A172 (cell line): ENCODE results near the gene SLC26A4. TPM values are rescaled to one million over a fixed set of nuclear protein-coding genes. Genes with fewer than 3 reads are reported as not detected.

Source experiments
- DNase-seq: peaks from one replicate; pipeline ENCODE4 v3.0.0-alpha.2; 2015; ENCODE audit warnings: low spot score
- total RNA-seq: library from RNA; depleted of rRNA; stranded (reverse); fragments of >200 nt; shearing (Covaris generic); gene quantifications from 2 replicates; pipeline ENCODE4 v1.2.3, GENCODE V29; 2014; rRNA removed

The SLC26A4 gene
- total RNA-seq, 1 experiment from 2014 or later, result 0.02 TPM

DNA sequence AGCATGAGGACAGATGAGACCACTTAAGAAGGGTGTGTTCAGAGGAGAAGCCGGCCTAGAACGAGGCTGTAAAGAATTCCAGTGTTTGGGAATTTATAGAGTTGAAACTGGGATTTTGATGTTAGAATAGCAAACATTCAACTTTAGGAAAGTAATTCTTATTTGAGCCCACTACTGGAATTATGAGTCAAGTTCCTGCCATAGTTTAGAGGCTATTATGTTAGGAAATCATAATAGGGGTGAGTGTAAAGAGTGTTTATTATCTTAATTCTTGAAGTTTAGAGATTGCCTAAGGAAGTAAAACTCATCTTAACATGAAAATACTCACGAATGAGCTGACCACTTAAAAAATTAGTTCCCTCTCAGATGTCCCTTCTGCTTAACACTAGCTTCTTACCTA is 85.4 kb downstream of the SLC26A4 start:
- DNase-seq, result no peak

DNA sequence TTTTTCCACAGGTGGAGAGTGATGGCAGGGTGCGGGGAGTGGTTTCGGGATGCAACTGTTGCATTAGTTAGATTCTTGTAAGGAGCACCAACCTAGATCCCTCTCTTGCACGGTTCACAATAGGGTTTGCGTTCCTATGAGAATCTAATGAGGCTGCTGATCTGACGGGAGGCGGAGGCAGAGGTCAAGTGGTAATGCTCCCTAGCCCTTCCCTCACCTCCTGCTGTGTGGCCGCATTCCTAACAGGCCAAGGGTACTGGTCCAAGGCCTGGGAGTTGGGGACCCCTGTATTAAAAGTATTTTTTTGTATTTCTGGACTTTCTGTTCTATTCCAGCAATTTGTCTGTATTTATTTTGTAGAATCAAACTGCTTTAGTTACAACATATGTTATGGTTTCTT is 90.5 kb downstream of the SLC26A4 start:
- DNase-seq, result no peak

DNA sequence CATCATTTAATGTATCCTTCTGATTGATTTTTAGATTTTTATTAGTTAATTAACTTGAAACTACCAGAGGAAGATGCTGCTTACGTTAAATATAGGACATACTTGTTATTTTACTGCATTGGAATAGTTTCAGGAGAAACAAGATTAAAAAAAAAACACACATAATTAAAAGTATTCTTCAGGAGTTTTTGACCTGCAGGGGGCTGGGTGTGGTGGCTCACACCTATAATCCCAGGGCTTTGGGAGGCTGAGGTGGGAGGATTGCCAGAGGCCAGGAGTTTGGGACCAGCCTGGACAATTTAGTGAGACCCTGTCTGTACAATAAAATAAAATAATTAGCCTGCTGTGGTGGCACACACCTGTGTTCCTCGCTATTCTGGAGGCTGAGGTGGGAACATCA is 94.0 kb downstream of the SLC26A4 start:
- DNase-seq, result no peak

DNA sequence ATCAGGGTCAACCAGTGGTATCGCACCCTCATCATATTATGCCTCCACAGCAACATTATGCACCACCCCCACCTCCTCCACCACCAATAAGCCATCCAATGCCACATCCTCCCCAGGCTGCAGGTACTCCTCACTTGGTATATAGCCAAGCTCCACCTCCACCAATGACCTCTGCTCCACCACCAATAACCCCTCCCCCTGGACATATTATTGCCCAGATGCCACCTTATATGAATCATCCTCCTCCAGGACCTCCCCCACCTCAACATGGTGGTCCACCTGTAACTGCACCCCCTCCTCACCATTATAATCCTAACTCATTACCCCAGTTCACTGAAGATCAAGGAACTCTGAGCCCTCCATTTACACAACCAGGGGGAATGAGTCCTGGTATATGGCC is 98.0 kb downstream of the SLC26A4 start:
- no peak for DNase-seq

DNA sequence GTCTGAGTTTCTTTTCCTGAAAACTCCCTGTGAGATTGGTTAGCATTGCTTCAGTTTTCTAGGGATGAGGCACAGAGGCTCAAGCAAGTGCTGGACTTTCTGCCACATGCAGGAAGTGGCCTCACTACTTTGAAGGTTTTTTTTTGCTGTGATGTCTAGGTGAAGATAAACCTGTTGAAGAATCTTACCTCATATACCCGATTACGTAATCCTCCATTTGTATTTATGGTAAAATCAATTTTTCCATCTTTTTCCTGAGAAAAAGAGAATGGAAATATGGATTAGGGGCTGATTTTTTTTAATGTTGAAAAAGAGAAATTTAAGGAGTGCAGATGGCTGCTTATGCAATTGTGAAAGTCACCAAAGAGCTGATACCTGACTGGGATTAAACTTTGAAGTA is 106.8 kb downstream of the SLC26A4 start:
- DNase-seq, result no peak

Other genes starting within 250 kb of the SLC26A4 start
- not detected in 2 replicates for gene GPR22, start 190.8 kb upstream of the SLC26A4 start, total RNA-seq
- 28.1 and 84.0 TPM in 2 replicates for gene COG5, start 96.9 kb upstream of the SLC26A4 start, total RNA-seq
- gene DUS4L, start 96.9 kb upstream of the SLC26A4 start, total RNA-seq, result 16.0 and 33.9 TPM in 2 replicates
- 127 and 151 TPM in 2 replicates for gene BCAP29, start 80.6 kb upstream of the SLC26A4 start, total RNA-seq
- gene CBLL1, start 83.3 kb downstream of the SLC26A4 start, total RNA-seq, result 33.5 and 47.6 TPM in 2 replicates
- not detected in 2 replicates for gene SLC26A3, start 142.4 kb downstream of the SLC26A4 start, total RNA-seq
- 128 and 363 TPM in 2 replicates for gene DLD, start 230.4 kb downstream of the SLC26A4 start, total RNA-seq